ENCODE measurements around the gene GPR161.

DNA sequence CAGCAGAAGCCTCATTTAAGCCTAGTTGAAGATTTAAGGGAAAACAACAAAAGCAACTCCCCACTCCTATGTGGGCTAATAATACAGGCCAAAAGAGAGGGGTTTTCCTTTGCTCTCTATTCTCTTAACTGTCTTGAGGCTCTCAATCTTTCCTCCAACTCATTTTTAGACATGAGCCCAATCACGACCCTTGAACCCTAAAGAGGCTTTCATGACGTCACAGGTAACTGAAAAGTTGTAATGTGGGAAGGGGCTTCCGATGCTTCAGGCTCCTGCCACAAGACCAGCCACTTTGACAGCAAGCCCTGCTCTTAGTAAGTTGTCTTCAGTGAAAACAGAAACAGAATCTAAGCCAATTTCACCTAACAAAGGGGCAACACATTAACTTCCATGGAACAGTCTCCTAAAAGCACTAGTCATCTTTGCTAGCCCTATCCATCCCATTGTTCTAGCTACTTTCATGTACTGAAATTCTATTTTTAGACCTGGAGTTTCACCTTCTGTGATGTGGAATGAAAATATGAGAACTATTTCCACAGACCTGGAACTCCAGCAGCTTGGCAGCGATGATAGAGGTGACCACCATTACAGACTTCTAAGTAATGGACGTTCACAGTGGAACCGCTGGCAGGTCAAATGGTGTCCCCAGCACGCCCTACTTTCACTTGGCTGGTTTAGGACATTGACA, 36.3 kb downstream of the GPR161 start:
- TF ChIP-seq EZH2 (IDR thresholded peaks at IDR 0.05; ENCODE audit: insufficient read depth, poor library complexity, severe bottlenecking) (no peak), EZH2phosphoT487 (IDR thresholded peaks at IDR 0.05; ENCODE audit: insufficient read depth, low read depth) (no peak)
